ENCODE data around the gene ZFYVE28.

GRCh38 chr4:2395038-2395437 is 23.4 kb downstream of the ZFYVE28 start:
- TF ChIP-seq GATA2 (IDR thresholded peaks at IDR 0.05; ENCODE audit: low read depth, low read length) = no peak
- no peak for TF ChIP-seq GATA3 (IDR thresholded peaks at IDR 0.05; ENCODE audit: low read depth, low read length)

All from SH-SY5Y (cell line).